Measurements from ENCODE around the gene ESF1. TPM values are rescaled to one million over a fixed set of nuclear protein-coding genes. Genes with fewer than 3 reads are reported as not detected.

Gene ESF1
- total and polyA plus RNA-seq, 10 of the 15 experiments (the other 5 are each of a cell fraction or from before 2014, with no cell fraction given) = 9.2 to 36.2 (median 18.4) TPM

GRCh38 chr20:13772529-13772928, 12.2 kb downstream of the ESF1 start:
- 69% methylated on average over 4 of the region's 4 CpGs for WGBS (ENCODE audit: insufficient coverage, insufficient replicate concordance, low lambda C conversion rate, missing lambda C conversion rate)
- TF ChIP-seq SUZ12 (IDR thresholded peaks at IDR 0.05; ENCODE audit: unreplicated experiment) (no peak), E4F1 (IDR thresholded peaks at IDR 0.05; ENCODE audit: borderline replicate concordance, partially characterized antibody) (no peak), ZBTB4 (CRISPR knock-in tag; IDR thresholded peaks at IDR 0.05) (no peak), ELK1 (IDR thresholded peaks at IDR 0.05; ENCODE audit: low read depth, low read length) (no peak), YBX1 (IDR thresholded peaks at IDR 0.05) (no peak), IRF4 (IDR thresholded peaks at IDR 0.05; ENCODE audit: low read depth, low read length) (no peak), IKZF1 (conservative IDR thresholded peaks at IDR 0.05) (no peak)
- POLR2A ChIA-PET = interaction anchor here (0.7 to 0.8 kb wide), 2 partner anchors 12 to 19 kb away, joined by 4 read pairs; partner anchors contain the start of genes ESF1 and NDUFAF5
- Histone ChIP-seq H3K36me3 (ENCODE audit: control insufficient read depth in 2 of 2, insufficient read depth in 2 of 2, low read length in 1 of 2) (peaks cover 0 to 16% of the 10 kb centered on the region in 2 experiments; a peak in 3 of 4 replicates), H3K4me1 (ENCODE audit: control insufficient read depth, insufficient read depth, low read length) (peaks cover 8% of the 10 kb centered on the region; the same call in 1 of the 2 replicates), H2AFZ (ENCODE audit: control insufficient read depth, low read depth, low read length) (no peak overlapping the region), H3K9me3 (replicated peaks; ENCODE audit: control insufficient read depth, insufficient read depth, low read length) (peaks cover under 1% of the 10 kb centered on the region; the same call in 2 of the 3 replicates), H3K27me3 (replicated peaks in 1 of 2; ENCODE audit: control insufficient read depth in 2 of 2, insufficient read depth in 2 of 2, low read length in 1 of 2) (no peaks in the 10 kb centered on the region), H3K4me3 (no peak overlapping the region), H4K20me1 (ENCODE audit: control insufficient read depth, insufficient read depth) (no peaks in the 10 kb centered on the region), H3K79me2 (ENCODE audit: control insufficient read depth, insufficient read depth, low read length) (no peaks in the 10 kb centered on the region; the same call in 1 of the 2 replicates), H3K9ac (ENCODE audit: control insufficient read depth, insufficient read depth, low read length) (no peak overlapping the region), H3K4me2 (ENCODE audit: control insufficient read depth, insufficient read depth) (no peak overlapping the region), H3K27ac (ENCODE audit: control insufficient read depth, insufficient read depth) (no peak overlapping the region)
- SMC1A ChIA-PET (ENCODE audit: uncharacterized antibody, unreplicated experiment) = interaction anchor here (0.6 to 4.5 kb wide), 21 partner anchors 9 to 847 kb away, joined by 3 to 50 read pairs (median 5); partner anchors contain the start of genes ESF1 and NDUFAF5
- CTCF ChIA-PET = interaction anchor here (0.6 to 6.6 kb wide), 37 partner anchors 8 to 866 kb away, joined by 3 to 93 read pairs (median 7); partner anchors contain the start of genes ESF1 and NDUFAF5
- FAIRE-seq (no peak), DNase-seq (ENCODE audit: low read depth, low spot score) (no peak), ATAC-seq (no peak)
- BruUV-seq (replicated peaks) = no TSS peak
- intact Hi-C loops (cut with micrococcal nuclease; ENCODE audit: unreplicated experiment) = loop anchor here (2.0 kb wide), 1 partner anchor 162 kb away; no protein-coding TSS in a partner anchor
- in situ Hi-C loops (cut with MboI) = no loop called here
- RAD21 ChIA-PET (ENCODE audit: unreplicated experiment) = interaction anchor here (0.9 to 5.7 kb wide), 14 partner anchors 10 to 652 kb away, joined by 3 to 57 read pairs (median 5); partner anchors contain the start of genes ESF1 and NDUFAF5

Data from GM12878 (cell line).